Measurements from ENCODE around the gene SLC5A5. TPM values are rescaled to one million over a fixed set of nuclear protein-coding genes. Genes with fewer than 3 reads are reported as not detected.

Gene SLC5A5
- total RNA-seq, 1 experiment from 2014 or later = 1.8 TPM

DNA sequence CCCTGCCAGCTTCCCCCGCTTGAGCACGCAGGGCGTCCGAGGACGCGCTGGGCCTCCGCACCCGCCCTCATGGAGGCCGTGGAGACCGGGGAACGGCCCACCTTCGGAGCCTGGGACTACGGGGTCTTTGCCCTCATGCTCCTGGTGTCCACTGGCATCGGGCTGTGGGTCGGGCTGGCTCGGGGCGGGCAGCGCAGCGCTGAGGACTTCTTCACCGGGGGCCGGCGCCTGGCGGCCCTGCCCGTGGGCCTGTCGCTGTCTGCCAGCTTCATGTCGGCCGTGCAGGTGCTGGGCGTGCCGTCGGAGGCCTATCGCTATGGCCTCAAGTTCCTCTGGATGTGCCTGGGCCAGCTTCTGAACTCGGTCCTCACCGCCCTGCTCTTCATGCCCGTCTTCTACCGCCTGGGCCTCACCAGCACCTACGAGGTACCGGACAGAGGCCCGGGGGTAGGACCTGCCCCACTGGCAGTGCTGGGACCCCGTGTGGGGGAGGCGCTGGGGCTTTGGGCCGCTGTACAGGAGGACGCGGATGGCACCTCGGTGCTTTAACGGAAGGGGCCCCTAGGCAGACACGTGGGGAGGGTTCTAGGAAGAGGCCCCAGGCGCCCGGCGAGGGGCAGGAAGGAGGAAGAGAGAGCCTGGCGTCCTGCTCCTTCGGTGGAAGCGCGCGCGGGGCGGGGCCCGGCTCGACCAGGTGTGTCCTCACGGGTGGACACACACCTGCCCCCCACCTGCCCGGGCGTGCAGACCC lies 681 bp downstream of the SLC5A5 start:
- Histone ChIP-seq H3K9ac (ENCODE audit: extremely low read depth, insufficient read length, low read length) (no peak overlapping the region), H4K20me1 (ENCODE audit: control insufficient read depth, insufficient read depth, insufficient read length) (no peaks in the 10 kb centered on the region), H3K9me3 (ENCODE audit: control insufficient read depth, low read depth, low read length) (no peaks in the 10 kb centered on the region), H3K23ac (ENCODE audit: insufficient read length, low read depth, low read length) (no peak overlapping the region), H3K27ac (ENCODE audit: insufficient read length, low read depth, low read length) (no peak overlapping the region), H3T11ph (ENCODE audit: low read length) (no peak overlapping the region), H3K4ac (ENCODE audit: low read depth, low read length) (no peak overlapping the region), H2BK20ac (ENCODE audit: low read depth, low read length, poor library complexity, severe bottlenecking) (no peak overlapping the region), H4K91ac (ENCODE audit: insufficient read length, low read depth, low read length) (no peak overlapping the region), H4K8ac (replicated peaks; ENCODE audit: insufficient read length, low read depth, low read length) (no peak overlapping the region), H2BK5ac (ENCODE audit: insufficient read length, low read length) (no peak overlapping the region), H2BK12ac (ENCODE audit: insufficient read length, low read depth, low read length) (no peak overlapping the region), H3K56ac (ENCODE audit: insufficient read length, low read depth, low read length) (no peak overlapping the region), H3K79me2 (ENCODE audit: insufficient read depth, low read length) (no peaks in the 10 kb centered on the region), H2BK15ac (ENCODE audit: low read depth, low read length) (no peak overlapping the region), H2BK120ac (ENCODE audit: low read depth, low read length, poor library complexity, severe bottlenecking) (no peak overlapping the region), H3K23me2 (ENCODE audit: insufficient read length, low read depth, low read length, poor library complexity, severe bottlenecking) (peaks cover 8% of the 10 kb centered on the region), H3K14ac (ENCODE audit: insufficient read depth, low read length) (no peak overlapping the region), H2AK5ac (ENCODE audit: insufficient read length, low read length) (no peak overlapping the region), H3K79me1 (ENCODE audit: insufficient read depth, low read depth, low read length, poor library complexity, severe bottlenecking) (no peaks in the 10 kb centered on the region), H3K4me1 (ENCODE audit: insufficient read depth, low read length) (no peaks in the 10 kb centered on the region; the same call in 1 of the 2 replicates), H3K18ac (ENCODE audit: insufficient read length, low read depth, low read length) (no peak overlapping the region), H3K27me3 (ENCODE audit: insufficient read depth, low read length) (no peaks in the 10 kb centered on the region; the same call in 1 of the 2 replicates), H3K4me2 (ENCODE audit: insufficient read depth, insufficient read length, low read length) (no peak overlapping the region), H4K5ac (ENCODE audit: insufficient read length, low read depth, low read length) (no peak overlapping the region), H2AFZ (ENCODE audit: low read length) (no peak overlapping the region)
- H3K27ac Mint-ChIP-seq = no peak overlapping the region
- no CpG with 5 or more reads among the region's 61 CpGs for WGBS (ENCODE audit: extremely low coverage, insufficient read length, low lambda C conversion rate)
- H3K9me3 Mint-ChIP-seq = no peaks in the 10 kb centered on the region; a peak in 1 of 5 replicates
- H3K36me3 Mint-ChIP-seq (ENCODE audit: insufficient read depth in 1 of 3, low read depth in 3 of 3) = no peaks in the 10 kb centered on the region; a peak in 1 of 7 replicates
- TF ChIP-seq, protein P1, sequence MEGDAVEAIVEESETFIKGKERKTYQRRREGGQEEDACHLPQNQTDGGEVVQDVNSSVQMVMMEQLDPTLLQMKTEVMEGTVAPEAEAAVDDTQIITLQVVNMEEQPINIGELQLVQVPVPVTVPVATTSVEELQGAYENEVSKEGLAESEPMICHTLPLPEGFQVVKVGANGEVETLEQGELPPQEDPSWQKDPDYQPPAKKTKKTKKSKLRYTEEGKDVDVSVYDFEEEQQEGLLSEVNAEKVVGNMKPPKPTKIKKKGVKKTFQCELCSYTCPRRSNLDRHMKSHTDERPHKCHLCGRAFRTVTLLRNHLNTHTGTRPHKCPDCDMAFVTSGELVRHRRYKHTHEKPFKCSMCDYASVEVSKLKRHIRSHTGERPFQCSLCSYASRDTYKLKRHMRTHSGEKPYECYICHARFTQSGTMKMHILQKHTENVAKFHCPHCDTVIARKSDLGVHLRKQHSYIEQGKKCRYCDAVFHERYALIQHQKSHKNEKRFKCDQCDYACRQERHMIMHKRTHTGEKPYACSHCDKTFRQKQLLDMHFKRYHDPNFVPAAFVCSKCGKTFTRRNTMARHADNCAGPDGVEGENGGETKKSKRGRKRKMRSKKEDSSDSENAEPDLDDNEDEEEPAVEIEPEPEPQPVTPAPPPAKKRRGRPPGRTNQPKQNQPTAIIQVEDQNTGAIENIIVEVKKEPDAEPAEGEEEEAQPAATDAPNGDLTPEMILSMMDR (conservative IDR thresholded peaks at IDR 0.05) = no peak
- H3K4me1 Mint-ChIP-seq = peaks cover 12 to 19% of the 10 kb centered on the region in 2 experiments
- peaks cover 41% of the 10 kb centered on the region for H3K27me3 Mint-ChIP-seq (ENCODE audit: low read depth)
- no peak for DNase-seq
- H3K4me3 Mint-ChIP-seq = no peak overlapping the region

Data from H9 (cell line).